HepG2 (cell line): ENCODE measurements around the gene TNFSF8.

Experiments
- ELF1 ChIP-seq: sonication (generic); formaldehyde crosslinking; IDR thresholded peaks from 2 replicates; pipeline ENCODE4 v1.4.0; 2020; ENCODE audit warnings: missing genetic modification reagents
- TRIM24 ChIP-seq: sonication (generic); formaldehyde crosslinking; IDR thresholded peaks from 2 replicates; pipeline ENCODE4 v1.8.0; 2022; ENCODE audit warnings: mild to moderate bottlenecking, missing genetic modification reagents
- YY1 ChIP-seq: IDR thresholded peaks from 2 replicates; pipeline ENCODE4 v1.6.1; 2011; ENCODE audit warnings: low read length, low read depth, moderate library complexity, mild to moderate bottlenecking; ENCODE audit not compliant: insufficient read depth, insufficient replicate concordance

- TF ChIP-seq YY1 (no peak), ELF1 (no peak), TRIM24 (CRISPR knock-in tag) (no peak)
These were observed 4.7 kb downstream of the TNFSF8 start for GRCh38 chr9:114925672-114926071.
